Measurements from ENCODE around the gene PREX1.

The PREX1 gene

DNA sequence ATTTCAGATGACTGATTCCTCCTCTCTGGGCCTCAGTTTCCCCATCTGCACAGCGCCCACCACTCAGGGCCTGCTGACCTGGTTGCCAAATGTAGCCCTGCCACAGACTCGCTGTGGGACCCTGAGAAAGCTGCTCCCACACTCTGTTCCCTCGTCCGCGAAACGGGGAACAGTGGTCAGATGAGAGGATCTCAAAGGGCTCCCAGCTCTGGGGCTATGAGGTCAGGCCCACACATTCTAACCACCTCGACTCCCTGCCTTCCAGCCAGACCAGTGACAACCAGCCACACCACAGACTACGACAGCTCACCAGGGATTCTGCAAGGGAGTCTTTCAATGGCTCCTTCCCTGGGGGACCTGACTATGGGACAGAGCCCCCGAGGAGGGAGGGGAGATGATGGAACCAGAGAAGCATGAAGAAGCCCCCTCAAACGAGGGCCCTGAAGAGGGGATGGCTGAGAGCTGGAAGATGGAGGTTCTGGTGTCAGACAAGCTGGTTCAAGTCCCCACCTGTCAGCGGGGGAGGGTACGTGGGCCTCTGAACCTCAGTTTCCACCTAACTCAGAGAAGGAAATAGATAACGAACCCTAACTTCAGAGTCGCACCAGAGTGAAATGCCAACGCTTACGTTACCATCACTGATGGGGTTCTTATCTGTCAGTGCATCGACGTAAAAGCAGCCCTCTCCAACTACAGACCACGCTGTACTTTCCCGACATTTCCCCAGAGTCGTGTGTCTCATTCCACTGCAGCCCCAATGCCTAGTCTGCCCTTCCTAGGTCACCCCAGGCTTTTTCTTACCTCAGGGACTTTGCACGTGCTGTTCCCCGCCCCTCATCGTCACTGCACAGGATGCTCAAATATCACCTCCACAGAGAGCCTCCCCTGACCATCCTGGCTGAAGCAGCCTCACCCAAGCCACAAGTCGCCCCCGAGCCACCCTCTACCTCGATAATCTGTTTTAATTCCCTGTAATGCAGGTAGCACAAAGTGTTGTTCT lies 60.5 kb downstream of the PREX1 start:
- no peak for DNase-seq (ENCODE audit: extremely low read depth, insufficient read length)
- TF ChIP-seq, protein P1, sequence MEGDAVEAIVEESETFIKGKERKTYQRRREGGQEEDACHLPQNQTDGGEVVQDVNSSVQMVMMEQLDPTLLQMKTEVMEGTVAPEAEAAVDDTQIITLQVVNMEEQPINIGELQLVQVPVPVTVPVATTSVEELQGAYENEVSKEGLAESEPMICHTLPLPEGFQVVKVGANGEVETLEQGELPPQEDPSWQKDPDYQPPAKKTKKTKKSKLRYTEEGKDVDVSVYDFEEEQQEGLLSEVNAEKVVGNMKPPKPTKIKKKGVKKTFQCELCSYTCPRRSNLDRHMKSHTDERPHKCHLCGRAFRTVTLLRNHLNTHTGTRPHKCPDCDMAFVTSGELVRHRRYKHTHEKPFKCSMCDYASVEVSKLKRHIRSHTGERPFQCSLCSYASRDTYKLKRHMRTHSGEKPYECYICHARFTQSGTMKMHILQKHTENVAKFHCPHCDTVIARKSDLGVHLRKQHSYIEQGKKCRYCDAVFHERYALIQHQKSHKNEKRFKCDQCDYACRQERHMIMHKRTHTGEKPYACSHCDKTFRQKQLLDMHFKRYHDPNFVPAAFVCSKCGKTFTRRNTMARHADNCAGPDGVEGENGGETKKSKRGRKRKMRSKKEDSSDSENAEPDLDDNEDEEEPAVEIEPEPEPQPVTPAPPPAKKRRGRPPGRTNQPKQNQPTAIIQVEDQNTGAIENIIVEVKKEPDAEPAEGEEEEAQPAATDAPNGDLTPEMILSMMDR (IDR thresholded peaks at IDR 0.05; ENCODE audit: insufficient read depth, low read length, poor library complexity, severe bottlenecking): no peak
- Histone ChIP-seq H3K36me3 (ENCODE audit: control insufficient read depth, insufficient read depth, low read length) (peaks cover 2% of the 10 kb centered on the region), H3K4me3 (replicated peaks; ENCODE audit: low read depth, low read length) (no peak overlapping the region), H3K27me3 (replicated peaks; ENCODE audit: control insufficient read depth, insufficient read depth, low read length) (no peaks in the 10 kb centered on the region)

DNA sequence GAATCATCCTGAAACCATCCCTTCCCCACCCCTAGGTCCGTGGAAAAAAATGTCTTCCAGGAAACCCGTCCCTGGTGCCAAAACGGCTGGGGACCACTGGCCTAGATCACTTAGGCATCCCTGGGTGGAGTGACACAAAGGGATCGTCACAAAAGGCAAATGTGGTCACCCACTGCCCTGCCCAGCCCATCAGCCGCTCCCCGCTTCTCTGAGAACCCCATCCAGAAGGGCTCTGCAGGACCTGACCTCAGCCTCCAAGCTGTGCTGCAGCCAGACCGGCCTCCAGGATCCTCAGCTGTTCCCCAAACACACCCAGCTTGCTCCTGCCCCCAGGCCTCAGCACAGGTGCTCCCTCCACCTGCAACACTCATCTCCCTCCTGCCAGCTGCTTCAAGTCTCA lies 61.6 kb downstream of the PREX1 start:
- no peak for DNase-seq (ENCODE audit: extremely low read depth, insufficient read length)
- H3K36me3 ChIP-seq (ENCODE audit: control insufficient read depth, insufficient read depth, low read length): peaks cover 2% of the 10 kb centered on the region
- TF ChIP-seq, protein P1 (IDR thresholded peaks at IDR 0.05; ENCODE audit: insufficient read depth, low read length, poor library complexity, severe bottlenecking): no peak
- H3K27me3 ChIP-seq (replicated peaks; ENCODE audit: control insufficient read depth, insufficient read depth, low read length): no peaks in the 10 kb centered on the region
- no peak overlapping the region for H3K4me3 ChIP-seq (replicated peaks; ENCODE audit: low read depth, low read length)

DNA sequence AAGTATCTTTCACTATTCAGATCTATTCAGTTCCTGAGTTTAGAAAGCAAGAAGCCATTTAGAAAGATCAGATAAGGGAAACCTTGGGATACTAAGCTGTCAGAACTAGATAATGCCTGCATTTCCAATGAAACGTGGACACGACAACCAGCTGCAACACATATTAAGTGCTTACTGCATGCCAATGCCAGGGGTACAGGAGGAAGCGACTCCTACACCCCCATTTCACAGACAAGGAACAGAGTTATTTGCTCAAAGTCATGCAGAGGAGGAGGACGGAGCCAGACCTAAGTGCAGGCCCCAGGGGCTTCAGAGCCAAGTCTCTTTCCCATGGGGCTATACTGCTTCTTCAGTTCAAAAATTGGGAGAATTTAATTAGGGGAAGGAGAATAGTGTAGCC lies 62.4 kb downstream of the PREX1 start:
- TF ChIP-seq, protein P1 (IDR thresholded peaks at IDR 0.05; ENCODE audit: insufficient read depth, low read length, poor library complexity, severe bottlenecking): no peak
- no peak for DNase-seq (ENCODE audit: extremely low read depth, insufficient read length)
- Histone ChIP-seq H3K27me3 (replicated peaks; ENCODE audit: control insufficient read depth, insufficient read depth, low read length) (no peaks in the 10 kb centered on the region), H3K36me3 (ENCODE audit: control insufficient read depth, insufficient read depth, low read length) (peaks cover 2% of the 10 kb centered on the region), H3K4me3 (replicated peaks; ENCODE audit: low read depth, low read length) (no peak overlapping the region)

DNA sequence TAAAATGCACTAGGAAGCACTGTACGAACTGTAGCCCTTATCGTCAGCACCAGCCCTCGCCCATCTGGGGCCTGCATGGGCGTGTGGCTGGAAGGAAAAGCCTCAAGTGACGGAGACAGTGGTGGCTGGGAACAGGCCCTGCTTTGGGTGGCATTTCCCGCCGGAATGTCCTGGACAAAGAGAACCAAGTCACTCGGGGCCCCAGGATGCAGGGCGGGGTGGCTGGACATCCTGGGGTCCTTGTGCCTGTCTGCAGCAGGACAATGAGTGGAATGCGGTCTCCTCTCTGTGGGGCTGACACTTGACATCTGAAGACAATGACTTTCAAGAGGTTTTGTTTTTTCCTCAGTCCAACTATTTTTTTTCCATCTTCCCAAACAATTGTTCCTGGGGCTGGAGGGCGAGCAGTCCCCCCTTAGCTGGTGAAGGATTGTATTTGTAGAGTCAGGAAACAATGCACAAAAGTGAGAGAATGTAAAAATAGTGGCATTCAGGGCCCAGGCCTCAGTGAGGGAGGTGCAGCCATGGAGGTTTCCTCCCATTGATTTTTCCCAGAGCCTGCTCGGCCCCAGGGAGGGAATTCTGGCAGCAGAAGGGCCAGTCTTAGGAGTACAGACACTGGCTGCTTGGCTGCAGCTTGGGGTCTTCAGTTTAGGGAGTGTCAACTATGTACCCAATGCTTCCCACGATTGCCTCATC lies 64.4 kb downstream of the PREX1 start:
- Histone ChIP-seq H3K4me3 (replicated peaks; ENCODE audit: low read depth, low read length) (no peak overlapping the region), H3K36me3 (ENCODE audit: control insufficient read depth, insufficient read depth, low read length) (no peaks in the 10 kb centered on the region; the same call in 1 of the 2 replicates), H3K27me3 (replicated peaks; ENCODE audit: control insufficient read depth, insufficient read depth, low read length) (no peaks in the 10 kb centered on the region)
- TF ChIP-seq, protein P1 (IDR thresholded peaks at IDR 0.05; ENCODE audit: insufficient read depth, low read length, poor library complexity, severe bottlenecking): no peak
- DNase-seq (ENCODE audit: extremely low read depth, insufficient read length): no peak

DNA sequence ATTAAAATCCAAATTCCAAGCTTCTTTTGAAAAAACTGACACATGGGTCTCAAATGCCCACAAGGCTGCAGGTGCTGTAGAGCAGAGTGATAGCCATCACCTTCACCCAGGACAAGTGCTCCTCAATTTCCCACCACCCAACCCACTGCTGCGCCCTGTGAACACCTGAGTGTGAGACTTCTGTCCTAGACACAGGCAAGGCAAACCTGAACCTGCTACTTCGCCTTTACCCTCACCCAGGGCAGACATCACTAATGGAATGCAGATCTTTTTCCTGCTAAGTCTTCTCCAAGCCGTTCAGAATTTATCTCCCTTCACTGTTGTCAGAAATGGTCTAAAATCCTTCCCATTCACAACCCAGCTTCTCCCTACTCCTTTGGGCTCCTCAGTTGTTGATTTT lies 65.9 kb downstream of the PREX1 start:
- no peak overlapping the region for H3K4me3 ChIP-seq (replicated peaks; ENCODE audit: low read depth, low read length)
- TF ChIP-seq, protein P1 (IDR thresholded peaks at IDR 0.05; ENCODE audit: insufficient read depth, low read length, poor library complexity, severe bottlenecking): no peak
- no peaks in the 10 kb centered on the region for H3K27me3 ChIP-seq (replicated peaks; ENCODE audit: control insufficient read depth, insufficient read depth, low read length)
- DNase-seq (ENCODE audit: extremely low read depth, insufficient read length): no peak
- peaks cover 3% of the 10 kb centered on the region for H3K36me3 ChIP-seq (ENCODE audit: control insufficient read depth, insufficient read depth, low read length)
